GM12878 (cell line): Measurements from ENCODE around the gene SBNO2.

Experiments
- CTCF ChIP-seq, 3 experiments: IDR thresholded peaks in 2 of 3; conservative IDR thresholded peaks in 1 of 3; 2 replicates each; pipeline ENCODE4 v1.5.1; 2011; ENCODE audit warnings: low read depth in 3 of 3, low read length in 3 of 3, mild to moderate bottlenecking in 3 of 3, control low read depth in 2 of 3, moderate library complexity in 2 of 3, inconsistent platforms in 1 of 3, mixed read lengths in 1 of 3; ENCODE audit not compliant: control insufficient read depth in 2 of 3, insufficient read depth in 1 of 3; ENCODE audit errors: extremely low read depth in 1 of 3
- EZH2 ChIP-seq: IDR thresholded peaks from 2 replicates; pipeline ENCODE4 v1.6.1; 2012; ENCODE audit warnings: low read depth, mild to moderate bottlenecking, control low read depth, inconsistent platforms, low read length, borderline replicate concordance; ENCODE audit not compliant: control insufficient read depth
- FOS ChIP-seq: IDR thresholded peaks from 3 replicates; pipeline ENCODE4 v1.6.1; 2011; ENCODE audit warnings: borderline replicate concordance; ENCODE audit not compliant: insufficient read length; ENCODE audit errors: extremely low read depth
- GABPA ChIP-seq: IDR thresholded peaks from 2 replicates; pipeline ENCODE4 v1.6.1; 2014; ENCODE audit warnings: antibody characterized with exemption, low read depth, mild to moderate bottlenecking, inconsistent platforms
- POLR2A ChIP-seq: IDR thresholded peaks from 2 replicates; pipeline ENCODE4 v1.6.1; 2011; ENCODE audit warnings: low read depth, mild to moderate bottlenecking, low read length
- SREBF2 ChIP-seq: IDR thresholded peaks from 2 replicates; pipeline ENCODE4 v1.6.1; 2012; ENCODE audit warnings: mild to moderate bottlenecking, low read length

GRCh38 chr19:1076046-1076386, 98.1 kb downstream of the SBNO2 start:
- no peak for TF ChIP-seq EZH2
- TF ChIP-seq CTCF (IDR thresholded peaks at IDR 0.05 in 2 of 3, conservative IDR thresholded peaks at IDR 0.05 in 1 of 3; ENCODE audit: control insufficient read depth in 2 of 3, extremely low read depth in 1 of 3, insufficient read depth in 1 of 3, low read depth in 3 of 3, low read length in 3 of 3), result no peak
- no peak for TF ChIP-seq FOS
- no peak for TF ChIP-seq POLR2A
- no peak for TF ChIP-seq GABPA
- TF ChIP-seq SREBF2, result no peak
